Panc1 (cell line): ENCODE results near the gene ACADSB.

Source experiments
- REST ChIP-seq, 2 experiments: IDR thresholded peaks; 2 replicates each; pipeline ENCODE4 v1.6.1; 2011 to 2012; ENCODE audit warnings: low read depth in 2 of 2, control low read depth in 1 of 2, low read length in 1 of 2, mild to moderate bottlenecking in 1 of 2, moderate library complexity in 1 of 2; ENCODE audit not compliant: insufficient read depth in 1 of 2
- TF ChIP-seq, protein P1 (sequence below): fragments of 450-650 bp; IDR thresholded peaks from 2 replicates; pipeline ENCODE4 v1.5.1; 2017; ENCODE audit warnings: mild to moderate bottlenecking

- TF ChIP-seq, protein P1, sequence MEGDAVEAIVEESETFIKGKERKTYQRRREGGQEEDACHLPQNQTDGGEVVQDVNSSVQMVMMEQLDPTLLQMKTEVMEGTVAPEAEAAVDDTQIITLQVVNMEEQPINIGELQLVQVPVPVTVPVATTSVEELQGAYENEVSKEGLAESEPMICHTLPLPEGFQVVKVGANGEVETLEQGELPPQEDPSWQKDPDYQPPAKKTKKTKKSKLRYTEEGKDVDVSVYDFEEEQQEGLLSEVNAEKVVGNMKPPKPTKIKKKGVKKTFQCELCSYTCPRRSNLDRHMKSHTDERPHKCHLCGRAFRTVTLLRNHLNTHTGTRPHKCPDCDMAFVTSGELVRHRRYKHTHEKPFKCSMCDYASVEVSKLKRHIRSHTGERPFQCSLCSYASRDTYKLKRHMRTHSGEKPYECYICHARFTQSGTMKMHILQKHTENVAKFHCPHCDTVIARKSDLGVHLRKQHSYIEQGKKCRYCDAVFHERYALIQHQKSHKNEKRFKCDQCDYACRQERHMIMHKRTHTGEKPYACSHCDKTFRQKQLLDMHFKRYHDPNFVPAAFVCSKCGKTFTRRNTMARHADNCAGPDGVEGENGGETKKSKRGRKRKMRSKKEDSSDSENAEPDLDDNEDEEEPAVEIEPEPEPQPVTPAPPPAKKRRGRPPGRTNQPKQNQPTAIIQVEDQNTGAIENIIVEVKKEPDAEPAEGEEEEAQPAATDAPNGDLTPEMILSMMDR: no peak
- TF ChIP-seq REST (IDR thresholded peaks at IDR 0.05; ENCODE audit: insufficient read depth in 1 of 2, low read depth in 2 of 2, low read length in 1 of 2): no peak
These were observed 88.2 kb downstream of the ACADSB start for GRCh38 chr10:123097039-123097438.
